GM19468 (cell line): ENCODE measurements around the gene RUNX1.

Experiments used
- ATAC-seq: cut with Tn5 transposase; IDR thresholded peaks from one replicate; pipeline ENCODE4 v1.9.1; 2021; ENCODE audit warnings: mild to moderate bottlenecking, moderate library complexity, moderate number of reproducible peaks; ENCODE audit not compliant: unreplicated experiment; ENCODE audit errors: extremely low read depth

RUNX1 gene

DNA sequence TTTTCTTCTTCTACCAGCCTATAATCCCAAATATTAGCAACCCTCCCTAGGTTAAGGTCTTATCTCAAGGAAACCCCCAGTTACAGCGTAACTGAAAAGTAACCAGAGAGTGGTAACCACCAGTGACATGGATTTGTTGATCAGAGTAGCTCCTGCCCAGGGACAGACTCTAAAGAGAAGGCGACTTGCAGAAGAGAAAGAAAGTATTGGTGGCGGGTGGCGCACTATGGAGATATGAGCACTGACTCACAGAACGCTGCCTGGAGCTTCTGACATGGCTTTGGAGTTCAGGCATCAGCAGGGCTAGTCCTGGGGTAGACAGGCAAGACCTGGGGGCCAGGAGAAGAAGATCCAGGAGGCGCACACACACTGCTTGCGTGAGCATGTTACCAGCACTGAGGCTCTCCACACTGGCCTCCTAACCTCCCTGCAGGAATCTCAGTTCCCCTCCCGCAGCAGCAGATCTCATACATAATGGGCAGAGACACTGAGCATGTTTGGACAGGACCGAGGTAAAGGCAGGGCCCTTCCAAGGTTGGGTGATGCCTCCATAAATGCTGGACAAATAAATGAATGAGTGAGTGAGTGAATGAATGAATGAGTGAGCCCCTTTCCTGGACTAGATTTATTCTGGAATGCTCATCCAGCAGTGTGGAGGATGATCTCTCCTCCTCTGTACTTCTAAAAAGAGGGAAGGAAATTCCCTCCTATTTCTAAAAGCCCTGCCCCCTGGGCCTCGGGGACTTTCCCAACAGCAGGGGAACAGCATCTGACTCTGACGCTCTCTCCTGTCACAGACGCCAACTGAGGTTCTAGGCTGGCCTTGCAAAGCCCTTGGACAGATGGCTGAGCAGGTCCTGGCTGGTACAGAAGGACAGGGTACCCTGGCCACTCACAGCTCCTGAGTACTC is 204.8 kb downstream of the RUNX1 start:
- no peak for ATAC-seq

DNA sequence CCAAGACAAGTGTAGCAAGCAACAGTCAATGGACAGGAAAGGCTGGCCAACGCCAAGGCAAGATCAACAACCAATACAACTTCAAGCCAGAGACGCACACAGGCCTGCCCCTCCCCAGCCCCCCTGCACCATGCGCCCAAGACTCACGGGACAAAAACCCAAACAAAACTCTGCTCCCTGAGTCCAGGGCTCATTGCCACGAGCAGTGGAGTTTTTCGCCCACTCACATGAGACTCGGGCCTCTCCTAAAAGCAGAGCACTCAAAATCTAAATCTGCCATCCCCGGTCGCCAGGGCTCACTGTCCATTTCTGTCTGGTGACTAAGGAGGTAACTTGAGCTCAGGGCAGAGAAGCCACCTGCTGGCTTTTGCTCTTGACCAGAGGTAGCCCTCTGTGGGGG is 205.5 kb downstream of the RUNX1 start:
- ATAC-seq = no peak

DNA sequence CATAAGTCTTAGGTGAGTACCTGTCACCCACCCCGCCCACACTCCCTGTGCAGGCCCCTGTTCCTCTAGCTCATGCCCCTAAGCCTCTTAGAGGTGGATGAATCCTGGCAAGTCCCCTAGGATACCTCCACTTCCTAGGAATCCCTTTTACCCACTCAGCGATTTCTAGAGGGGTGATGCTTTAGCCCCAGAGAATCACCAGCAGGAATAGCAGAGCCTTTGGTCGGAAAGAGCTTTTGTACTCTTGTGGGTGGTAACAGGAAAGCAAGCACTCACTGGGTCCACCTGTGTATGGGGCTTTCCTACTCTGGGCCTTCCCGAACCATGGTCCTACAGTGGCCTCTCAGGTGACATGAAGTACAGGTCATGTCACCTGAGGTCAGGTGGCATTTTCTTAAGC is 207.9 kb downstream of the RUNX1 start:
- no peak for ATAC-seq

DNA sequence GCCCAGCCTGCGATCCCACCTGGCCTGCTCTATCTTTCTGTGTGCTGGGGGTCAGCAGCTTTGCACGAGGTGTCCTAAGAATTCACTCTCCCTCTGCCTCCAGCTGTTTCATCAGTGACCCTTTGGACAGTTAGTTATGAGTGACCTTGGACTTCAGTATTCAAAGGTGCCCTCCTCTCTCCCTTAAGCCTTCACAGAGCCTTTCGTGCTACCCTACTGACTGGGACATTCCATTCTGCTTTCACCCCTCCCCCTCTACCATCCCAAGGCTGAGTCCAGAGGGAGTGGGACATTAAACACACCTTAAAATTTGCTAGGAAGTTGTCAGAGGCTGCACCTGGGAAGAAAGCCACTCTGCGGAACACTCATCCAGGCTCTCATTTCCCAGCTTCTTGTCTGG is 208.4 kb downstream of the RUNX1 start:
- ATAC-seq = no peak

DNA sequence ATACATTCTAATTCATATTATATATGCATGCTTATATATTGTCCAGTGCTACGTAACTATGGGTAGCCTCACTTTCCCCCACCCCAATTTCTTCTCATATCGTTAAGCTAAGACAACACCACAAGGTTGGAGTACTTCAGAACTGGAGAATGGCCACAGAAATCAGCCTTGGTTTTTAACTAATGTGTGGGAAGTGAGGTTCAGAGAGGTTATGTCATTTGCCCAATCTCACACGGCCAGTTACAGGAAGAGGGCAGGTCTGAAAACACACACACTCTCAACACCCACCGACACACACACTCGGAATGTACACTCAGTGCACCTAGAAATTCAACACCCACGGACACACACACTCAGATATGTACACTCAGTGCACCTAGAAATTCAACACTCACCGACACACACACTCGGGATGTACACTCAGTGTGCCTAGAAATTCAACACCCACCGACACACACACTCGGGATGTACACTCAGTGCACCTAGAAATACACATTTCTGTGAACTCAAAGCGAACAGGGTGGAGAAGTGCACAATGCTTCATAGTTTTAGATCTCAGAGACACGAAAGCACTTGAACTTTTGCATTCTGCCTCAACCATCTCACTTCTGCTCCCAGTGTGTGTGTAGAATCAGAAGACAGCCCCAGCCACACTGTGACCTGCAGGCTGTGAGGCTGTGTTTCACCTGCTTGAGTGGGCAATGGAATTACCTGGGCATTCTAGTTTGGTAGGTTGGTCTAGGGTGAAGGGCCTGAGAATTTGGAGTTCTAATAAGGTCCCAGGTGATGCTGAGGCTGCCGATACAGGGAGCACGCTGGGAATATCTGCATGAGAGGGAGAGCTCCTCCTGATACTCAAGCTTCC is 209.9 kb downstream of the RUNX1 start:
- no peak for ATAC-seq

DNA sequence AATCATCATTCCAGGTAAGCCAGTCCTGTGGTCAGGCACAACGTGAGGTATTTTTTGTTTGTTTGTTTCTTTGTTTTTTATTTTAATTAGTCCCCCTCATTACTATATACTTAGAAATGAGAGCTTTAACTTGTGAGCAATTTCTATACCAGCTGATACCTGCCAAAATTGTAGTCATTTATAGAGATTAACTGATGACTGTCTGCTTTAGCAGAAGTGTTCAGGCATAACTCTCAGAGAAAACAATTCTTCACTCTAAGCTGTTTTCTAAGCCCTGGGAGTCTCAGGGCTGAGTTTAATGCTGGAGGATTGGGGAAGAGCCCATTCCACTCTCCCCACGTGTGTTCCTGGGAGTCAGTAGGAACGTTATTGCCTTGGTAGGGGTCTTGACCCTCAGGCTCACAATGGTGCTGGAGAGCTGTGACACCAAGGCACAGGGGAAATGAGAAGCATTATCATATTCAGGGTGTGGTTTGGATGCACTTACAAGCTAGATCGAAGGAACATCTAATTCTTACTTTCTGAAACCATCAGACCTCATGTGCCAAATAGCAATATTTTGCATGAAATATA is 212.1 kb downstream of the RUNX1 start:
- ATAC-seq = no peak

DNA sequence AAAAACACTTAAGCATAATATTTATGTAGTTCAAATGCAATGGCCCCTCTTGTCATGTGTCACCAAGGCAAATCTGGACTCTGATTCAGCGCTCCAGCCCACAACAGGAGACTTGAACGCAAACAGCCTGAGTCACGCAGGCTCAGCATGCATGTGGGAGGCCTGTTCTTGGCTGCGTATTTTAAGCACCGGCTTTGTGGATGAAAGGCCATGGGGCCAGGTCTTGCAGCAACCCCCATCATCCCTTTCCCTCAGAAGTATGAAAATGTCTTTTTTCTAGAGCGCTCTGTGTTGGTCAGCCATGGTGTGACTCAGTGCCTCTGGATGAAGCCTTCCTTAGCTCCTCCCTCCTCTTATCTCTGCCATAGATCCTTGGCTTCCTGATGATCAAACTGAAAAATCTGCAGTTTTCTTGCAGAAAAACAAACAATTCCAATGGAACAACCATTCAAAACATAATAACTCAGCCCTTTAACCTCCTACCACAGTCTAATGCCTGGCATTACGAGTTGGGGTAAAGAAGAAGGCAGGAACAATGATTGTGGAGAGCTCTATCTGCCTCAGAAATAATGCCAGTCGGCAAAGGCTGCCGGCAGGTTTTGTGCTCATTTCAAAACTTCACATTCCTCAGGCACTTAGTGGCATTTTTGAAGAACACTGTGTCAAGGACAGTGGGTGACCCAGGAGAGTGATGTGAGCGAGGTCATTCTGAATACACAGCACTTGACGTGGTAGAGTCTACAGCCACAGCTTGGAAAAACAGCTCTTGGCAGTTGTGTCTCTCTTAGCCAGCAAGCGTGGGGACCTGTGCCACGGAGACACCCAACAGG is 212.8 kb downstream of the RUNX1 start:
- ATAC-seq = no peak

DNA sequence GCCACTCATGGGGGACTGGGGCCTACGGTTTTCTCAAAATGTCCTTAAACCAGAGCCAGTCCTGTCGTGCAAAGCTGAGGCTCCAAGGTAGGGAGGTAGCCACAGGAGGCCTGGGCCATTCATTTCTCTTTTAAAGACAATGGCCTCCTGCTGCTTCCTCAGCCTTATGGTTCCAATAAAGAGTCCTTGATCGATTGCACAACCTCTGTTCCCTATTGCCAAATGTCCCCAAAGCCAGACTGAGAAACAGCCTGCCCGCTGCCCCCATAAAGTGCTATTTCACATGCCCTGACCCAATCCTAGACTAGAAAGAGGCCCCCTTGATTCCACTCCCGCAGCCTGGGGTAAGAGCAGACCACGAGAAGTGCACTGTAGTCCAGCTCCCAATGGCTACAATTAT is 213.6 kb downstream of the RUNX1 start:
- no peak for ATAC-seq

DNA sequence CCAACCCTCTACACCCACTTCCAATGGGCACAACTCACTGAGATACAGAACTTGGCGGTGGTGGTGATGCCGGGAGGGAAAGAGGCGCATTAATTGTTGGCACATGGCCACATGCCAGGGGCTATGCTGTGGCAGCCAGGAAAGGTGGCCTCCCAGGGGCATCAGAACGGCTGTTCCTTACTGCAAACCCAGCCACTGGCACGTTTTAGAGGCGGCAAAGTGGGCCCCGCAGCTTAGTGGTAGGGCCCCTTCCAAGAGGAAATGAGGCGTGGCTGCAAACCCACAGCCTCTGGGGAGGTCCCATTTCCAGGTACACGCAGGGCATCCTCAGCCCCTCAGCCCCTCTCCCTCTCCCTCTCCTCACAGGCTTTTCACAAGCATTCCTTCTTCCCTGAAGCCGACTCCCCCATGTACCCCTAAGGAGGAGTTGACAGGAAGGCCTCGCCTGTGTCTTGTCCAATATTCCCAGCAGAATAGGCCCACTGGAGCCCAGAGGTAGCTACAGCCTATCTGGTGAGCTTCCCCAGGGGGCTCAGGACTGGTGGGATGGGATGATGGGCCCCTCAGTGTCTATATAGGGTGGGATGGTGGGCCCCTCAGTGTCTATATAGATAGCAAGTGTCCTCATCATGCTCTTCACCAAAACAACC is 214.1 kb downstream of the RUNX1 start:
- no peak for ATAC-seq

DNA sequence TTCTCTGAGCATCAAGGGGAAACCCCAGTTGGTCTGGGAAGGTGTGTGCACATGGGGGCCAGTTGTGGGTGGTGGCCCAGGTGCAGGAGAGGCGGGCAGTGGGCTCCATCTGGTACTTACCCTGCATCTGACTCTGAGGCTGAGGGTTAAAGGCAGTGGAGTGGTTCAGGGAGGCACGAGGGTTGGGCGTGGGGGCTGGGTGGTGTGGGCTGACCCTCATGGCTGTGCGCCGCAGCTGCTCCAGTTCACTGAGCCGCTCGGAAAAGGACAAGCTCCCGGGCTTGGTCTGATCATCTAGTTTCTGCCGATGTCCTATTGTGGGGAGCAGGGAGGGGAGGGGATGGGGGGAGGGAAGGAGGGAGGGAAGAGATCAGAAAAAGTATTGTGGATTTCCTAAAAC is 214.8 kb downstream of the RUNX1 start:
- ATAC-seq = no peak

DNA sequence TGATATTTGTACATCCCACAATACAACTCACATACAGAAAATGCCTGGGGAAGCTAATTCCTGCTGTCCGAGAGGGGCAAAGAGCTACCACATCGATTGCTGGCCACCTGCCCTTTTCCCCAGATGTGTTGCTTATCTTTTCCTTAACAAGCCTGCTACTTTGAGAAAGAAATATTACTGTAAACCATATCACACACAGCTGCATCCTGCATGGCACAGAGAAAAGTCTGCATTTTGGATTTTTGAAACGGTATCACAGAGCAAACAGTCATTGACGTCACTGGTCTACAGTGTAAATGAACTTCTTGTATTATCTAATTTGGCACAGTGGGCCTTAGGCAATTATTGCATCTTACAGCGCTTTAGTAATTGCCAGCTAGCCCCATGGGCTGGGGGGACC is 215.6 kb downstream of the RUNX1 start:
- ATAC-seq = no peak

DNA sequence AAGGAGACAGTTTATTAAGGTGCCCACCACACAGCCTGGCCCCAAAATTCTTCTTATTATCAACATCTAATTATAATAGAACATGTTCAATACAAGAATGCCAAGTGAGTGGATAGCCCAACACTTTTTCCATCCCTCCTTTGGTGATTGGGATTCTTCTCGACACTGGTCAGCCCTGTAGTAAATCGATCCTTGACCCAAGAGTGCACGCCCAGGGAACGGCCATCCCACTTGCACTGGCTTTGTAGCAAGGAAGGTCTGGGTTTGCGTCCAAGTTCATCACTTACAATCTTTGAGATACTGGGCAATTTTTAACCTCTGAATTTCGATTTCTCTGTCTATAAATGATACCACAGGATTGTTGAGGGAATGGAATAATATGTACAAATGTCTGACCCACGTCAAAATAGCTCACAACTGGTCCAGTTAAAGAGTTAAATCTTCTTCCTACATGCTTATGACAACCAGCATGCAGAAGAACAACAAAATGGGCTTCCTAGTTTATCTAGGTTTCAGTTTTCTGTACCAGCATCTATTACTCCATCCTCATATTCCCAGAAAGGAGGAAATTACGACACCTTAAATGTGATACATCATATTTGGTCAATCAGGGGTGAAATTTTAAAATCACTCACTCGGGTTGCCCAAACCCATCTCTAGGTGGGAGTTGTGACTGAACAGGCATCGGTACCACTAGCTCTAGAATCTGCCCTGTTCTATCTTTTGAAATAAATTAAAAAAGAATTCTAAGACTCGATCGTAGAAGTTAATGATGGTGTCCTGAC is 218.5 kb downstream of the RUNX1 start:
- ATAC-seq = no peak

DNA sequence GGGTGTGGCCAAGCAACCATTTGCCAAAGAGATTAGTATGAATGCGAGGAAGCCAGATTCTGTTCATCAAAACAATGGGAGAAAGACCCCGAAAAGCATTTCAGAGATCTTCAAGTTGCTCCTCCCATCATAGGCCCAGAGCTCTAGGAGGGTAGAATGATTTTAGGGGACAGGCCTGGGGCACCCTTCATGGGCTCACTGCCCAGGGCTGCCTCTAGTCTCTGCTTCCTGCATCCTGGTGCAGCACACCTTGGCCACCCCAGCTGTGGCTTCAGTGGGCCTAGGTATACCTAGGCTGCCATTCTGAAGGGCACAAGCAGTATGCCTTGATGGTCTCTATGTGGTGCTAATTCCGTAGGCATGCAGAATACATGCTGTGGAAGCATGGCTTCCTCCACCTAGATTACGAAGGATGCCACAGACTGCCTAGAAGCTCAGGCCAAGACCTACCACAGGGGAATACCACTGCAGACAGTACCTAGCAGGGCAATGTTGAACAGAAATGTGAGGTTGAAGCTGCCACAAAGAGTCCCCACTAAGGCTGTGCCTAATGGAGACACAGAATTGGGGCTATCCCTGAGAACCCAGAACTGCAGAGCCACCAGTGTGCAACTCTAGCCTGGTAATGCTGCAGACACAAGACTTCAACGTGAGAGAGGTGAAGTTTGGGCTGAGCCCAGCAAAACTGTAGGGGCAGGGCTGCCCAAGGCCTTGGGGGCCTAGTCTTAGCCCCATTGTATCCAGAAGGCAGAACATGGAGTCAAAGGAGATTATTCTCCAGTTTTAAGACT is 221.5 kb downstream of the RUNX1 start:
- no peak for ATAC-seq

DNA sequence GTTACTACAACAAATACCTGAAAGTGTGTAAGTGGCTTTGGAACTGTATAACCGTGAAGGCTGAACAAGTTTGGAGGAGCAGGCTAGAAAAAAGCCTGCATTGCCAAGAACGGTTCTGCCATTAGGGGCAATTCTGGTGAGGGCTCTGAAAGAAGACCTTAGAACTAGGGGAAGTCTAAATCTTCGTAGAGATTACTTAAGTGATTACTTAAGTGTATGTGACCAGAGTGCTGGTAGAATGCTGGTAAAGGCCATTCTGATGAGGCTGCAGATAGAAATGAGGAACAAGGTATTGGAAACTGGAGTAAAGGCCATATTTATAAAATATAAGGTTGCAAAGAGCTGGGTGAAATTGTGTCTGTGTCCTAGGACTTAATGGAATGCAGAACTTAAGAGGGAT is 222.3 kb downstream of the RUNX1 start:
- no peak for ATAC-seq

DNA sequence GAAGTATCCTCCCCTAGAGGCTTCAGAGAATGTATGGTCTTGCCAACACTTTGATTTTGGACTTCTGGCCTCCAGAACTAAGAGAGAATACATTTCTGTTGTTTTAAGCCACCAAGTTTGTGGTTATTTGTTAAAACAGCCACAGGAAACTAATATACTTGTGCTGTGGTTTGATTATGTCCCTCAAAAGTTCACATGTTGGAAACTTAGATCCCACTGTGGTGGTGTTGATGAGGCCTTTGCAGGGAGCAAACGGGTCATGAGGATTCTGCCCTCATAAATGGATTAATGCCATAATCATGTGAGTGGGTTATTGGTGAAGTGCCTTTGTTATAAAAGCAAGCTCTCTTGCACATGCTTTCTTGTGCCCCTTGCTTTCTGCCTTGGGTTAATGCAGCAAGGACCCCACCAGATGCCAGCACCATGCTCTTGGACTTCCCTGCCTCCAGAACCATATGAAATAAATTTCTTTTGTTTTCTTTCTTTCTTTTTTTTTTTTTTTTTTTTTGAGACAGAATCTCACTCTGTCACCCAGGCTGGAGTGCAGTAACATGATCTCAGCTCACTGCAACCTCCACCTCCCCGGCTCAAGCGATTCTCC is 223.1 kb downstream of the RUNX1 start:
- ATAC-seq = no peak

DNA sequence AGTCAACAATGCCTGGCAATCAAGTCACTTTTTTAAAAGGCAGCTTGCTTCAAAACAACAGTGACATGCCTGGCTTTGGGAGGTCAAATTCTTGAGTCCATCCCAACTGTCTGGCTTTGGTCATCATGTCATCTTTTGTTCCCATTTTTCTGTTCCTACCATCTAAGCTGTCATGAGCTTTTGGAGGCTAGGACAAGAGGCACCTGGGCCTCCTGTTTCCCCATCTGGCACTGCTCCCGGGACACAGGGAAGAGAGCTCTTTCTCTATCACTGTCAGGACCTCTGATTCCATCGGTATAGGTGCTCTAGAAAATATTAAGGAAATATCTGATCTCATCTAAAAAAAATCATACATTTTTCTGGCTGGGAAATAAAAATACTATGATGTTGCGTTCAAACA is 224.0 kb downstream of the RUNX1 start:
- no peak for ATAC-seq

DNA sequence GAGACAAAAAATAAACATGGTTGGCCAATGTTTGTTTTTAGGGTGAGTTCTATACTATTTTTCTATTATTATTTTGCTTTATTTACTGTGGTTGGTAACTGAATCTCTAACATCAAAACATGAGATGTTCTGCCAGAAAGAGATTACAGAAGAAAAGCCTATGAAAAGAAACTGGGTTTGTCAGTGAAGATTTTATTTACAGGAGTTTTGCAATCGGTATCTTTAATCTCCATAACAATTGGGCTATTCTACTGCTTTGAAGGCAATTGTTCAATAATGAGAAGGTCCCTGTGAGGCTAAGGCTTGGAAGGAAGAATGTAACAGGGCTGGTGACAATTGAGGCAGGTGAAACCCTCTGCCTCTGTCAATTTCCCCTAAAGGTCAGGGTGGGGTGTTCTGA is 224.8 kb downstream of the RUNX1 start:
- no peak for ATAC-seq

DNA sequence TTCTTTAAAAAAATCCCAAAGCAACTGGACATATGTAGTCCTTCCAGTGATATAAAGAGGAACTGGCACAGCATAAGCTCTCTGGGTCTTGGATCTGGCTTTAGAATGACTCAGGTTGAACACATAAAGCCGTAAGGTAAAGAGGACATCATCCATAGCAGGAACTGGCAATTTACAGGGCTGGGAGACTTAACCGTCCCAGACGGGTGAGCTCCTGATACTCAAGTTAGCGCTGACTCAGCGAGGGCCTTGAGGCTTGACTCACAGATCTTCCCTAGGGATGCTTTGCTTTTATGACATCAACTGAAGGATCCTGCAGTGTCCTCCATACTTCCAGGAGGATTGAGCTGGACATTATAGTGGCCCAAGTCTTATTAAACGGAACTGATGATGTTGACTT is 226.2 kb downstream of the RUNX1 start:
- no peak for ATAC-seq
